Measurements from ENCODE around the gene SUPT4H1. TPM values are rescaled to one million over a fixed set of nuclear protein-coding genes. Genes with fewer than 3 reads are reported as not detected.

SUPT4H1 gene
- total RNA-seq, 1 experiment from 2014 or later, result 100.0 TPM

DNA sequence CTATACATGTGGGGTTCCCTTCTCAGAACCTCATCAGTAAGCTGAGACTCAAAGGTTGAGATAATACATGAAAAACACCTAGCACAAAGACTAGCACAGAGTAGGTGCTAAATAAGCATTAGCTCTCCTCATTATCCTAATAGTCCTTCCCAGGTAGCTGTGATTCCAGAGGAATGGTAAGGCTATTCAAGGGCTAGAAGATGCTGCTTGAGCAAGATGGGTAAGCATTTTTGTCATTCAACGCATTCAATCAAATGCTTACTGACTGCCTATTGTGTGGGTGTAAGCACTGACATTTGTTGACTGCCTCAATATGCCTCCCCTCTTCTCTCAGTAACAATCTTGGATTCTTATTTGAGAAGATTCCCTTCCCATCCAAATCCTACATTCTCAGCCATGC lies 4.0 kb downstream of the SUPT4H1 start:
- Histone ChIP-seq H3K4me2 (ENCODE audit: low read length) (no peak overlapping the region), H3K36me3 (ENCODE audit: low read depth, low read length) (peaks cover 59% of the 10 kb centered on the region), H3K27me3 (ENCODE audit: low read length) (no peaks in the 10 kb centered on the region), H3K9ac (ENCODE audit: low read length) (no peak overlapping the region), H3K9me2 (replicated peaks; ENCODE audit: low read length) (no peaks in the 10 kb centered on the region), H3K79me2 (ENCODE audit: low read length) (peaks cover 15% of the 10 kb centered on the region), H4K20me1 (ENCODE audit: low read length) (no peaks in the 10 kb centered on the region), H3K27ac (ENCODE audit: low read length) (no peak overlapping the region), H3K4me3 (ENCODE audit: low read length) (no peak overlapping the region), H2AFZ (ENCODE audit: low read length) (no peak overlapping the region), H3K4me1 (ENCODE audit: insufficient read depth, low read length) (peaks cover 11% of the 10 kb centered on the region), H3K9me3 (ENCODE audit: low read length) (no peaks in the 10 kb centered on the region), H3F3A (ENCODE audit: low read length, unreplicated experiment) (no peaks in the 10 kb centered on the region)
- intact Hi-C loops (cut with micrococcal nuclease), result no loop called here
- ChIA-PET CTCF (interaction anchor here (0.5 kb wide), 1 partner anchor 70 kb away, joined by 14 read pairs; no protein-coding TSS in a partner anchor), POLR2A (ENCODE audit: unreplicated experiment) (no interaction called here)
- TF ChIP-seq EZH2 (IDR thresholded peaks at IDR 0.05; ENCODE audit: low read length, unreplicated experiment) (no peak), EZH2phosphoT487 (IDR thresholded peaks at IDR 0.05; ENCODE audit: borderline replicate concordance, low read length) (no peak)
- TF ChIP-seq, protein P1, sequence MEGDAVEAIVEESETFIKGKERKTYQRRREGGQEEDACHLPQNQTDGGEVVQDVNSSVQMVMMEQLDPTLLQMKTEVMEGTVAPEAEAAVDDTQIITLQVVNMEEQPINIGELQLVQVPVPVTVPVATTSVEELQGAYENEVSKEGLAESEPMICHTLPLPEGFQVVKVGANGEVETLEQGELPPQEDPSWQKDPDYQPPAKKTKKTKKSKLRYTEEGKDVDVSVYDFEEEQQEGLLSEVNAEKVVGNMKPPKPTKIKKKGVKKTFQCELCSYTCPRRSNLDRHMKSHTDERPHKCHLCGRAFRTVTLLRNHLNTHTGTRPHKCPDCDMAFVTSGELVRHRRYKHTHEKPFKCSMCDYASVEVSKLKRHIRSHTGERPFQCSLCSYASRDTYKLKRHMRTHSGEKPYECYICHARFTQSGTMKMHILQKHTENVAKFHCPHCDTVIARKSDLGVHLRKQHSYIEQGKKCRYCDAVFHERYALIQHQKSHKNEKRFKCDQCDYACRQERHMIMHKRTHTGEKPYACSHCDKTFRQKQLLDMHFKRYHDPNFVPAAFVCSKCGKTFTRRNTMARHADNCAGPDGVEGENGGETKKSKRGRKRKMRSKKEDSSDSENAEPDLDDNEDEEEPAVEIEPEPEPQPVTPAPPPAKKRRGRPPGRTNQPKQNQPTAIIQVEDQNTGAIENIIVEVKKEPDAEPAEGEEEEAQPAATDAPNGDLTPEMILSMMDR (conservative IDR thresholded peaks at IDR 0.05; ENCODE audit: low read depth, low read length), result no peak
- DNase-seq, result no peak
- no peak for ATAC-seq
- no TSS peak for BruUV-seq (replicated peaks)

- H3K4me2 ChIP-seq (ENCODE audit: low read length), result no peak overlapping the region
- H3K9ac ChIP-seq (ENCODE audit: low read length), result no peak overlapping the region
- peaks cover 59% of the 10 kb centered on the region for H3K36me3 ChIP-seq (ENCODE audit: low read depth, low read length)
- no peak for TF ChIP-seq EZH2phosphoT487 (IDR thresholded peaks at IDR 0.05; ENCODE audit: borderline replicate concordance, low read length)
- no peaks in the 10 kb centered on the region for H3K27me3 ChIP-seq (ENCODE audit: low read length)
- no peaks in the 10 kb centered on the region for H4K20me1 ChIP-seq (ENCODE audit: low read length)
- intact Hi-C loops (cut with micrococcal nuclease), result no loop called here
- no peak overlapping the region for H3K27ac ChIP-seq (ENCODE audit: low read length)
- ChIA-PET POLR2A (ENCODE audit: unreplicated experiment) (no interaction called here), CTCF (interaction anchor here (1.2 kb wide), 1 partner anchor 72 kb away, joined by 4 read pairs; the partner anchor contains the start of gene RNF43)
- DNase-seq (no peak), ATAC-seq (no peak)
- H2AFZ ChIP-seq (ENCODE audit: low read length), result no peak overlapping the region
- BruUV-seq (replicated peaks), result no TSS peak
- no peaks in the 10 kb centered on the region for H3F3A ChIP-seq (ENCODE audit: low read length, unreplicated experiment)
- peaks cover under 1% of the 10 kb centered on the region; the same call in 1 of the 2 replicates for H3K79me2 ChIP-seq (ENCODE audit: low read length)
- no peaks in the 10 kb centered on the region for H3K4me1 ChIP-seq (ENCODE audit: insufficient read depth, low read length)
- H3K9me2 ChIP-seq (replicated peaks; ENCODE audit: low read length), result no peaks in the 10 kb centered on the region
- H3K9me3 ChIP-seq (ENCODE audit: low read length), result no peaks in the 10 kb centered on the region
- H3K4me3 ChIP-seq (ENCODE audit: low read length), result no peak overlapping the region
Observed at GRCh38 chr17:58345500-58345899, 6.5 kb downstream of the SUPT4H1 start.

- CTCF ChIA-PET, result interaction anchor here (1.2 kb wide), 1 partner anchor 73 kb away, joined by 4 read pairs; the partner anchor contains the start of gene RNF43
- Histone ChIP-seq H3F3A (ENCODE audit: low read length, unreplicated experiment) (no peaks in the 10 kb centered on the region), H3K4me3 (ENCODE audit: low read length) (no peak overlapping the region), H3K9me3 (ENCODE audit: low read length) (no peaks in the 10 kb centered on the region), H3K4me2 (ENCODE audit: low read length) (no peak overlapping the region), H3K9ac (ENCODE audit: low read length) (no peak overlapping the region), H2AFZ (ENCODE audit: low read length) (no peak overlapping the region), H3K36me3 (ENCODE audit: low read depth, low read length) (peaks cover 58% of the 10 kb centered on the region), H3K9me2 (replicated peaks; ENCODE audit: low read length) (no peaks in the 10 kb centered on the region), H3K27ac (ENCODE audit: low read length) (no peak overlapping the region), H3K27me3 (ENCODE audit: low read length) (no peaks in the 10 kb centered on the region), H3K4me1 (ENCODE audit: insufficient read depth, low read length) (no peaks in the 10 kb centered on the region), H3K79me2 (ENCODE audit: low read length) (no peaks in the 10 kb centered on the region), H4K20me1 (ENCODE audit: low read length) (no peaks in the 10 kb centered on the region)
- BruUV-seq (replicated peaks), result no TSS peak
- ATAC-seq (no peak), DNase-seq (no peak)
- intact Hi-C loops (cut with micrococcal nuclease), result no loop called here
- POLR2A ChIA-PET (ENCODE audit: unreplicated experiment), result no interaction called here
- TF ChIP-seq EZH2 (IDR thresholded peaks at IDR 0.05; ENCODE audit: low read length, unreplicated experiment) (no peak), EZH2phosphoT487 (IDR thresholded peaks at IDR 0.05; ENCODE audit: borderline replicate concordance, low read length) (no peak)
- TF ChIP-seq, protein P1 (conservative IDR thresholded peaks at IDR 0.05; ENCODE audit: low read depth, low read length), result no peak
Observed at GRCh38 chr17:58344791-58345157, 7.2 kb downstream of the SUPT4H1 start.

All from PC-3 (cell line).